ENCODE results near the gene IL17RB. TPM values are rescaled to one million over a fixed set of nuclear protein-coding genes. Genes with fewer than 3 reads are reported as not detected.

IL17RB gene
- total and polyA plus RNA-seq, 2 experiments from 2014 or later, result 0.79 TPM; not detected in 1

DNA sequence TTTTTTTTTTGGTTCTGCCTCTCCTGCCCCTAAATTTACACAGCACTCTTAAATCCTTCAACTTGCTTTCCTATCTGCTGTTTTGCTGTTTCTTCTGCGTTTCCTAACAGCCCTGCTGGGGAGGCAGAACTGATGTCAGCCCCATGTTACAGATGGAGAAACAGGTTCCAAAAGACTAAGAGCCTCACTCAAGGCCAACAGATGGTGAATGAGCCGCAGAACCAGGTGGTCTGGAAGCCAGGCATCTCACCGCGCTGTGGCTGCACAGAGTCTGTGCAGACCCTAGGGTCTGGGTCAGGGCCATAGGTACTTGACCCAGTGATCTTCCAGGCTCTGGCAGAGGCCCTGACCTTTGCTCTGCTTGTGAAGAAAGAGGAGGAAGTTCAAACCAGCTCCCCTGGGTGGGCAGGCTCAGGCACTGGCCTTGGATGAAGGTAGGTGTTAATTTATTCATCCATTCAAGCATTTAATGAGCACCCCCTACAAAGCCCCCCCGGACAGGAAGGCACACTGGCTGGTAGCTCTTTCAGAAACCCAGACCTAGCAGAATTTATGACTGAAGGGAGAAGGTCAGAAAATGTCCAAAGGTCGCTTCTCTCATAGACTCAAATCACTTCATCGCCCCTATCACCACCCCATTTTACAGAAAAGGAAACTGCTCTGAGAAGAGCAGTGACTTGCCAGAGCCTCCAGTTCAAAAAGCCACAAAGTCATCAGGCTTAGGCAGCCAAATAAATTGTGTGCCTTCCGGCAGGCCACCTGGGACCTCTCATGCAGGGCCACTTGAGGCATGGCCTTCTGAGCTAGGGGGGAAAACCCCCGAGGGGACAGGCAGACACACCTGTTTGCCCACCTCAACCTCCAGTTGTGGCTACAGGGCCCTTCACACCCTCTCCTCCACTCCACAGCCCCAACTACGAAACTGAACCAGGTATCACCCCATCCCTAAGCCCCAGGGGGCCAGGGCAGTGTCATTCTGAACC is 2.9 kb upstream of the IL17RB start:
- H3K4me3 ChIP-seq, result no peak overlapping the region
- WGBS, 2 experiments (ENCODE audit: low coverage in 1 of 2, low lambda C conversion rate in 2 of 2, missing lambda C conversion rate in 2 of 2), result 76 to 77% methylated on average over 10 of the region's 10 CpGs
- H3K36me3 ChIP-seq (ENCODE audit: low read depth), result no peaks in the 10 kb centered on the region
- H3K27me3 ChIP-seq (replicated peaks; ENCODE audit: insufficient read depth), result peaks cover 22% of the 10 kb centered on the region
- H3K9me2 ChIP-seq (ENCODE audit: insufficient read depth), result no peaks in the 10 kb centered on the region
- no peaks in the 10 kb centered on the region for H3K79me2 ChIP-seq (ENCODE audit: insufficient read depth)
- H3K27ac ChIP-seq, result no peak overlapping the region
- no peaks in the 10 kb centered on the region for H3F3A ChIP-seq (ENCODE audit: insufficient read depth)
- H2AFZ ChIP-seq, result no peak overlapping the region
- in situ Hi-C loops (cut with MboI), result no loop called here
- no peak for DNase-seq
- no peak overlapping the region for H3K9ac ChIP-seq
- no peaks in the 10 kb centered on the region for H3K4me1 ChIP-seq (ENCODE audit: insufficient read depth)
- TF ChIP-seq EZH2phosphoT487 (IDR thresholded peaks at IDR 0.05; ENCODE audit: insufficient read depth, low read depth) (no peak), EZH2 (IDR thresholded peaks at IDR 0.05; ENCODE audit: insufficient read depth, poor library complexity, severe bottlenecking) (no peak)
- no peaks in the 10 kb centered on the region for H4K20me1 ChIP-seq (ENCODE audit: insufficient read depth)
- no peaks in the 10 kb centered on the region for H3K9me3 ChIP-seq (ENCODE audit: low read depth)
- H3K4me2 ChIP-seq (ENCODE audit: unreplicated experiment), result no peak overlapping the region

DNA sequence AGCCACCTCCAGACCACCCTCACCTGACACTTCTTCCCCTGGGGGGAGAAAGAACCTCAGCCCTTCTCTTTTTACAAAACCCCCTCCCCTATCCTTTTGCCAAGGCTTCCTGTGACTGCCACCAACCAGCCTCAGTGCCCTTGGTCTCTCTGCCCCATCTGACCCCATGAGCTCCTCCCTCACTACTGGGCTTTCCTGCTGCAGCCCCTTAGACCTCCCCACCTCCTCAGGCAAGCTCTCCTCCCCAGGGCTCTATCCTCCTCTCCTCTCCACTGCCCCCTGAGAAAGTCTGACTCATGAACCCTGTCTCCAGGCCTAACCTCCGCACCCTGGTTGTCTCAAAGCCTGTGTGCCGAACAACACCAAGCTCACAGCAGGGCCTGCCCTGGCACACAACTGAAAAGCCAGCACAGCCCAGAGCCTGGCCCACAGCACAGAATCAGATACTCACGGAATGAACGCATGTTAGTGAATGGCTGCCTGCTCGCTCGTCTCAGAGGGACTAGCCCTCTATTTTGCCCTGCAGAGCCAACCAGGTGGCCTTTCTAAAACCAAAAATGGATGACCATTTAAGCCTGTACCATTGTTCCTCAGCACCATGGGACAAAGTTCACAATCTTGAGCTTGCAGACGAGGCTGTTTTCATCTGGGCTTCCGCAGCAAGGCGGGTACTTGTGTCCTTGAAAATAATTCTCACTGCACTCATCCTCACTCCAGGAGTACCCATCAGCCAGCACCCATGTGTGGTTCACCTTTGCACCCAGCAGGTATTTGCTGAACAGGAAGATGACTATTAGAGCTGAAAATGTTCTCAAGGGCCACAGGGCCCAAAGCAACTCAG is 1.9 kb upstream of the IL17RB start:
- no peak overlapping the region for H2AFZ ChIP-seq
- no peaks in the 10 kb centered on the region for H4K20me1 ChIP-seq (ENCODE audit: insufficient read depth)
- H3F3A ChIP-seq (ENCODE audit: insufficient read depth), result no peaks in the 10 kb centered on the region
- H3K4me2 ChIP-seq (ENCODE audit: unreplicated experiment), result no peak overlapping the region
- WGBS, 2 experiments (ENCODE audit: low coverage in 1 of 2, low lambda C conversion rate in 2 of 2, missing lambda C conversion rate in 2 of 2), result 90 to 94% methylated on average over 9 of the region's 9 CpGs
- no peak overlapping the region for H3K4me3 ChIP-seq
- H3K27me3 ChIP-seq (replicated peaks; ENCODE audit: insufficient read depth), result peaks cover 22% of the 10 kb centered on the region
- in situ Hi-C loops (cut with MboI), result no loop called here
- no peak overlapping the region for H3K9ac ChIP-seq
- no peaks in the 10 kb centered on the region for H3K9me3 ChIP-seq (ENCODE audit: low read depth)
- no peak for DNase-seq
- no peaks in the 10 kb centered on the region for H3K9me2 ChIP-seq (ENCODE audit: insufficient read depth)
- H3K27ac ChIP-seq, result no peak overlapping the region
- TF ChIP-seq EZH2phosphoT487 (IDR thresholded peaks at IDR 0.05; ENCODE audit: insufficient read depth, low read depth) (no peak), EZH2 (IDR thresholded peaks at IDR 0.05; ENCODE audit: insufficient read depth, poor library complexity, severe bottlenecking) (no peak)
- no peaks in the 10 kb centered on the region for H3K4me1 ChIP-seq (ENCODE audit: insufficient read depth)
- H3K36me3 ChIP-seq (ENCODE audit: low read depth), result no peaks in the 10 kb centered on the region
- H3K79me2 ChIP-seq (ENCODE audit: insufficient read depth), result no peaks in the 10 kb centered on the region

- no peak overlapping the region for H3K27ac ChIP-seq
- H3K9me3 ChIP-seq (ENCODE audit: low read depth), result no peaks in the 10 kb centered on the region
- no peaks in the 10 kb centered on the region for H3F3A ChIP-seq (ENCODE audit: insufficient read depth)
- DNase-seq, result peak; percentile 63
- no peaks in the 10 kb centered on the region for H3K36me3 ChIP-seq (ENCODE audit: low read depth)
- H3K4me1 ChIP-seq (ENCODE audit: insufficient read depth), result no peaks in the 10 kb centered on the region
- 0 out of 2 replicates have a peak overlapping the region, but pooled peaks have one; percentile 11 for H3K9ac ChIP-seq
- peak overlapping the region; percentile 61 for H2AFZ ChIP-seq
- no peaks in the 10 kb centered on the region for H3K9me2 ChIP-seq (ENCODE audit: insufficient read depth)
- H3K27me3 ChIP-seq (replicated peaks; ENCODE audit: insufficient read depth), result peaks cover 22% of the 10 kb centered on the region
- no peaks in the 10 kb centered on the region for H3K79me2 ChIP-seq (ENCODE audit: insufficient read depth)
- 24 to 25% methylated on average over 25 of the region's 25 CpGs for WGBS, 2 experiments (ENCODE audit: low coverage in 1 of 2, low lambda C conversion rate in 2 of 2, missing lambda C conversion rate in 2 of 2)
- peak overlapping the region; percentile 72 for H3K4me2 ChIP-seq (ENCODE audit: unreplicated experiment)
- TF ChIP-seq EZH2phosphoT487 (IDR thresholded peaks at IDR 0.05; ENCODE audit: insufficient read depth, low read depth) (no peak), EZH2 (IDR thresholded peaks at IDR 0.05; ENCODE audit: insufficient read depth, poor library complexity, severe bottlenecking) (no peak)
- no peaks in the 10 kb centered on the region for H4K20me1 ChIP-seq (ENCODE audit: insufficient read depth)
- H3K4me3 ChIP-seq, result peak overlapping the region; percentile 68
- in situ Hi-C loops (cut with MboI), result no loop called here
These were observed 1.1 kb upstream of the IL17RB start for GRCh38 chr3:53845103-53845880.

DNA sequence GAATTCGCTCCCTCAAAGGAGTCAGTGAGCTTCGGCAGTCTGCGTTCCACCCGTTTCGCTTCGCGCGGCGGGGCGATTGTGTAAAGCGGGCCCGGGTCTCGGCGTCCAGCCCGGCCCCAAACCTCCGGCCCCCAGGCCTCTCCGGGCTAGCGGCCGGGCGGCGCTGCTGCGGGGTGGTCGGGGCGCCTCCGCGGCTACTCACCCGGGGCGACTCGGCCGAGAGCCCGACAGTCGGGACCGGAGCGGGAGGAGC is 561 bp upstream of the IL17RB start:
- H3K4me2 ChIP-seq (ENCODE audit: unreplicated experiment), result peak overlapping the region; percentile 72
- no peaks in the 10 kb centered on the region for H4K20me1 ChIP-seq (ENCODE audit: insufficient read depth)
- H3K9me2 ChIP-seq (ENCODE audit: insufficient read depth), result no peaks in the 10 kb centered on the region
- TF ChIP-seq EZH2 (IDR thresholded peaks at IDR 0.05; ENCODE audit: insufficient read depth, poor library complexity, severe bottlenecking), result peak; percentile 82
- TF ChIP-seq EZH2phosphoT487 (IDR thresholded peaks at IDR 0.05; ENCODE audit: insufficient read depth, low read depth), result 0 out of 2 replicates have a peak, but pooled peaks have one; percentile 2
- H3K4me1 ChIP-seq (ENCODE audit: insufficient read depth), result no peaks in the 10 kb centered on the region
- 2 to 4% methylated on average over 18 to 30 of the region's 34 CpGs for WGBS, 2 experiments (ENCODE audit: low coverage in 1 of 2, low lambda C conversion rate in 2 of 2, missing lambda C conversion rate in 2 of 2)
- no peak overlapping the region for H3K27ac ChIP-seq
- no peaks in the 10 kb centered on the region for H3K79me2 ChIP-seq (ENCODE audit: insufficient read depth)
- in situ Hi-C loops (cut with MboI), result no loop called here
- peaks cover 22% of the 10 kb centered on the region for H3K27me3 ChIP-seq (replicated peaks; ENCODE audit: insufficient read depth)
- H3K9ac ChIP-seq, result 0 out of 2 replicates have a peak overlapping the region, but pooled peaks have one; percentile 11
- H3K9me3 ChIP-seq (ENCODE audit: low read depth), result no peaks in the 10 kb centered on the region
- peak overlapping the region; percentile 68 for H3K4me3 ChIP-seq
- DNase-seq, result no peak
- no peaks in the 10 kb centered on the region for H3F3A ChIP-seq (ENCODE audit: insufficient read depth)
- no peaks in the 10 kb centered on the region for H3K36me3 ChIP-seq (ENCODE audit: low read depth)
- H2AFZ ChIP-seq, result peak overlapping the region; percentile 61

Measured in GM23248 (cell line).